ENCODE data around the gene SNX25.

DNA sequence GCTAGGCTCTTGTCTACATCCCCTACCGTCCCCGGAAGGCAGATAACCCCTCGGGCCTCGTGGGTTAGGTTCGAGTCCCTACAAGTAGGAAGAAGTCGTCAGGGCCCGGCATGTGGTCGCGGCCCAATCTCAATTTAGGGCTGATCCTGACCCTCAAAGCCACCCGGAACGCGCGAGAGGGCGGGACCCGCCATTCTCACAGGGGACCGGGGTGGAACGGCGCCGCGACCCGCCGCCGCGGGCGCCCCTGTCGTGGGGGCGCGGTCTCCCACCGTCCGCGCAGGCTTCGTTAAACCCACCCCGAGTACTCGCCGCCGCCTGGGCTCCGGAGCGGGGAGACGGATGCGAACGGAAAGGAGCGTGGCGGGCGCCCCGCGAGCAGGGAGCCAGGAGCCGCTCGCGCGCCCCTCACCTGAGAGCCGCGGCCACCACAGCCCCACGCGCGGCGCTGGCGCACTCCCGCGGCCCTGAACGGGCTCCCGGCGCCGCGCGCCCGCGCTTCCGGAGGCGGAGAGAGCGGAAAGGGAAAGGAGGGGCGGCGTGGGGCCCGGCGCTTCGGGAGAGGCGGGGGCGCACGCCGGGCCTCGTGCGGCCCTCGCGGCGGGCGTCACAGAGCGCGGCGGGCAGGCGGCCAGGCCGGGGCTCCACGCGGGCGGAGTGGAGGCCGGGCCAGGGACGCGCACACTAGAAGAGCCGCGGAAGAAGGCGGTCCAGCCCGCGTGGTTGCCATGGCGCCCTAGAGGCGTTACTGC lies 5.7 kb upstream of the SNX25 start, which contains the start of gene CFAP97:
- TF ChIP-seq, protein P1, sequence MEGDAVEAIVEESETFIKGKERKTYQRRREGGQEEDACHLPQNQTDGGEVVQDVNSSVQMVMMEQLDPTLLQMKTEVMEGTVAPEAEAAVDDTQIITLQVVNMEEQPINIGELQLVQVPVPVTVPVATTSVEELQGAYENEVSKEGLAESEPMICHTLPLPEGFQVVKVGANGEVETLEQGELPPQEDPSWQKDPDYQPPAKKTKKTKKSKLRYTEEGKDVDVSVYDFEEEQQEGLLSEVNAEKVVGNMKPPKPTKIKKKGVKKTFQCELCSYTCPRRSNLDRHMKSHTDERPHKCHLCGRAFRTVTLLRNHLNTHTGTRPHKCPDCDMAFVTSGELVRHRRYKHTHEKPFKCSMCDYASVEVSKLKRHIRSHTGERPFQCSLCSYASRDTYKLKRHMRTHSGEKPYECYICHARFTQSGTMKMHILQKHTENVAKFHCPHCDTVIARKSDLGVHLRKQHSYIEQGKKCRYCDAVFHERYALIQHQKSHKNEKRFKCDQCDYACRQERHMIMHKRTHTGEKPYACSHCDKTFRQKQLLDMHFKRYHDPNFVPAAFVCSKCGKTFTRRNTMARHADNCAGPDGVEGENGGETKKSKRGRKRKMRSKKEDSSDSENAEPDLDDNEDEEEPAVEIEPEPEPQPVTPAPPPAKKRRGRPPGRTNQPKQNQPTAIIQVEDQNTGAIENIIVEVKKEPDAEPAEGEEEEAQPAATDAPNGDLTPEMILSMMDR (IDR thresholded peaks at IDR 0.05; ENCODE audit: low read depth, low read length, missing input control), result no peak
- peak in 1 of 2 donors; percentile 9 for TF ChIP-seq EGR1 (IDR thresholded peaks at IDR 0.05; ENCODE audit: low read depth in 2 of 2)
- TF ChIP-seq SP1 (IDR thresholded peaks at IDR 0.05), result no peak
- no peak for TF ChIP-seq RAD21 (IDR thresholded peaks at IDR 0.05)
- no peak for TF ChIP-seq TAF1 (conservative IDR thresholded peaks at IDR 0.05)
- TF ChIP-seq JUND (IDR thresholded peaks at IDR 0.05), result no peak
- TF ChIP-seq, protein P2, sequence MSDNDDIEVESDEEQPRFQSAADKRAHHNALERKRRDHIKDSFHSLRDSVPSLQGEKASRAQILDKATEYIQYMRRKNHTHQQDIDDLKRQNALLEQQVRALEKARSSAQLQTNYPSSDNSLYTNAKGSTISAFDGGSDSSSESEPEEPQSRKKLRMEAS (IDR thresholded peaks at IDR 0.05), result no peak
- TF ChIP-seq, protein P3, sequence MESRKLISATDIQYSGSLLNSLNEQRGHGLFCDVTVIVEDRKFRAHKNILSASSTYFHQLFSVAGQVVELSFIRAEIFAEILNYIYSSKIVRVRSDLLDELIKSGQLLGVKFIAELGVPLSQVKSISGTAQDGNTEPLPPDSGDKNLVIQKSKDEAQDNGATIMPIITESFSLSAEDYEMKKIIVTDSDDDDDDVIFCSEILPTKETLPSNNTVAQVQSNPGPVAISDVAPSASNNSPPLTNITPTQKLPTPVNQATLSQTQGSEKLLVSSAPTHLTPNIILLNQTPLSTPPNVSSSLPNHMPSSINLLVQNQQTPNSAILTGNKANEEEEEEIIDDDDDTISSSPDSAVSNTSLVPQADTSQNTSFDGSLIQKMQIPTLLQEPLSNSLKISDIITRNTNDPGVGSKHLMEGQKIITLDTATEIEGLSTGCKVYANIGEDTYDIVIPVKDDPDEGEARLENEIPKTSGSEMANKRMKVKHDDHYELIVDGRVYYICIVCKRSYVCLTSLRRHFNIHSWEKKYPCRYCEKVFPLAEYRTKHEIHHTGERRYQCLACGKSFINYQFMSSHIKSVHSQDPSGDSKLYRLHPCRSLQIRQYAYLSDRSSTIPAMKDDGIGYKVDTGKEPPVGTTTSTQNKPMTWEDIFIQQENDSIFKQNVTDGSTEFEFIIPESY (IDR thresholded peaks at IDR 0.05), result no peak
- TF ChIP-seq, protein P4, sequence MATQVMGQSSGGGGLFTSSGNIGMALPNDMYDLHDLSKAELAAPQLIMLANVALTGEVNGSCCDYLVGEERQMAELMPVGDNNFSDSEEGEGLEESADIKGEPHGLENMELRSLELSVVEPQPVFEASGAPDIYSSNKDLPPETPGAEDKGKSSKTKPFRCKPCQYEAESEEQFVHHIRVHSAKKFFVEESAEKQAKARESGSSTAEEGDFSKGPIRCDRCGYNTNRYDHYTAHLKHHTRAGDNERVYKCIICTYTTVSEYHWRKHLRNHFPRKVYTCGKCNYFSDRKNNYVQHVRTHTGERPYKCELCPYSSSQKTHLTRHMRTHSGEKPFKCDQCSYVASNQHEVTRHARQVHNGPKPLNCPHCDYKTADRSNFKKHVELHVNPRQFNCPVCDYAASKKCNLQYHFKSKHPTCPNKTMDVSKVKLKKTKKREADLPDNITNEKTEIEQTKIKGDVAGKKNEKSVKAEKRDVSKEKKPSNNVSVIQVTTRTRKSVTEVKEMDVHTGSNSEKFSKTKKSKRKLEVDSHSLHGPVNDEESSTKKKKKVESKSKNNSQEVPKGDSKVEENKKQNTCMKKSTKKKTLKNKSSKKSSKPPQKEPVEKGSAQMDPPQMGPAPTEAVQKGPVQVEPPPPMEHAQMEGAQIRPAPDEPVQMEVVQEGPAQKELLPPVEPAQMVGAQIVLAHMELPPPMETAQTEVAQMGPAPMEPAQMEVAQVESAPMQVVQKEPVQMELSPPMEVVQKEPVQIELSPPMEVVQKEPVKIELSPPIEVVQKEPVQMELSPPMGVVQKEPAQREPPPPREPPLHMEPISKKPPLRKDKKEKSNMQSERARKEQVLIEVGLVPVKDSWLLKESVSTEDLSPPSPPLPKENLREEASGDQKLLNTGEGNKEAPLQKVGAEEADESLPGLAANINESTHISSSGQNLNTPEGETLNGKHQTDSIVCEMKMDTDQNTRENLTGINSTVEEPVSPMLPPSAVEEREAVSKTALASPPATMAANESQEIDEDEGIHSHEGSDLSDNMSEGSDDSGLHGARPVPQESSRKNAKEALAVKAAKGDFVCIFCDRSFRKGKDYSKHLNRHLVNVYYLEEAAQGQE (IDR thresholded peaks at IDR 0.05), result no peak
- no peak for TF ChIP-seq FOXA1 (IDR thresholded peaks at IDR 0.05)
- TF ChIP-seq HNF4G (IDR thresholded peaks at IDR 0.05), result no peak
- TF ChIP-seq GABPA (IDR thresholded peaks at IDR 0.05 in 1 of 2, conservative IDR thresholded peaks at IDR 0.05 in 1 of 2), result peak in 1 of 2 donors; percentile 63
- TF ChIP-seq, protein P5, sequence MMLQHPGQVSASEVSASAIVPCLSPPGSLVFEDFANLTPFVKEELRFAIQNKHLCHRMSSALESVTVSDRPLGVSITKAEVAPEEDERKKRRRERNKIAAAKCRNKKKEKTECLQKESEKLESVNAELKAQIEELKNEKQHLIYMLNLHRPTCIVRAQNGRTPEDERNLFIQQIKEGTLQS (IDR thresholded peaks at IDR 0.05), result no peak

Data from liver (tissue), 3 donors.